Bronchial epithelial cell (primary cell): ENCODE data around the gene LRIG1. TPM values are rescaled to one million over a fixed set of nuclear protein-coding genes. Genes with fewer than 3 reads are reported as not detected.

Experiments used
- DNase-seq: peaks from one replicate; pipeline ENCODE4 v3.0.0-alpha.2; 2010; ENCODE audit warnings: low read depth
- FAIRE-seq: peaks from 2 replicates; lab custom pipeline; 2011; peaks lifted over from hg19 to GRCh38; lab: Jason Lieb, UNC
- H3K27me3 ChIP-seq: 2 replicates; pipeline ENCODE4 v1.5.1; 2011; ENCODE audit warnings: low read length; ENCODE audit not compliant: control insufficient read depth, insufficient read depth
- H3K36me3 ChIP-seq: 2 replicates; pipeline ENCODE4 v1.5.1; 2011; ENCODE audit warnings: low read length; ENCODE audit not compliant: control insufficient read depth, insufficient read depth
- H3K4me3 ChIP-seq: 2 replicates; pipeline ENCODE4 v1.5.1; 2011; ENCODE audit warnings: mild to moderate bottlenecking, low read depth, low read length, control low read depth
- total RNA-seq: library from RNA; depleted of rRNA; stranded (reverse); fragments of >200 nt; gene quantifications from 2 replicates; pipeline ENCODE4 v1.2.1, GENCODE V29; 2014
- TF ChIP-seq, protein P1 (sequence below): IDR thresholded peaks from 2 replicates; pipeline ENCODE4 v1.5.1; 2011; ENCODE audit warnings: mild to moderate bottlenecking, moderate library complexity, low read length, control low read depth, inconsistent platforms; ENCODE audit not compliant: insufficient read depth, severe bottlenecking

The LRIG1 gene
- total RNA-seq, 1 donor from 2014 or later = 11.6 TPM

- FAIRE-seq (no peak), DNase-seq (no peak)
- TF ChIP-seq, protein P1, sequence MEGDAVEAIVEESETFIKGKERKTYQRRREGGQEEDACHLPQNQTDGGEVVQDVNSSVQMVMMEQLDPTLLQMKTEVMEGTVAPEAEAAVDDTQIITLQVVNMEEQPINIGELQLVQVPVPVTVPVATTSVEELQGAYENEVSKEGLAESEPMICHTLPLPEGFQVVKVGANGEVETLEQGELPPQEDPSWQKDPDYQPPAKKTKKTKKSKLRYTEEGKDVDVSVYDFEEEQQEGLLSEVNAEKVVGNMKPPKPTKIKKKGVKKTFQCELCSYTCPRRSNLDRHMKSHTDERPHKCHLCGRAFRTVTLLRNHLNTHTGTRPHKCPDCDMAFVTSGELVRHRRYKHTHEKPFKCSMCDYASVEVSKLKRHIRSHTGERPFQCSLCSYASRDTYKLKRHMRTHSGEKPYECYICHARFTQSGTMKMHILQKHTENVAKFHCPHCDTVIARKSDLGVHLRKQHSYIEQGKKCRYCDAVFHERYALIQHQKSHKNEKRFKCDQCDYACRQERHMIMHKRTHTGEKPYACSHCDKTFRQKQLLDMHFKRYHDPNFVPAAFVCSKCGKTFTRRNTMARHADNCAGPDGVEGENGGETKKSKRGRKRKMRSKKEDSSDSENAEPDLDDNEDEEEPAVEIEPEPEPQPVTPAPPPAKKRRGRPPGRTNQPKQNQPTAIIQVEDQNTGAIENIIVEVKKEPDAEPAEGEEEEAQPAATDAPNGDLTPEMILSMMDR = no peak
- Histone ChIP-seq H3K27me3 (no peaks in the 10 kb centered on the region), H3K36me3 (no peaks in the 10 kb centered on the region), H3K4me3 (no peak overlapping the region)
These were observed 37.6 kb upstream of the LRIG1 start for GRCh38 chr3:66538390-66538789.

DNA sequence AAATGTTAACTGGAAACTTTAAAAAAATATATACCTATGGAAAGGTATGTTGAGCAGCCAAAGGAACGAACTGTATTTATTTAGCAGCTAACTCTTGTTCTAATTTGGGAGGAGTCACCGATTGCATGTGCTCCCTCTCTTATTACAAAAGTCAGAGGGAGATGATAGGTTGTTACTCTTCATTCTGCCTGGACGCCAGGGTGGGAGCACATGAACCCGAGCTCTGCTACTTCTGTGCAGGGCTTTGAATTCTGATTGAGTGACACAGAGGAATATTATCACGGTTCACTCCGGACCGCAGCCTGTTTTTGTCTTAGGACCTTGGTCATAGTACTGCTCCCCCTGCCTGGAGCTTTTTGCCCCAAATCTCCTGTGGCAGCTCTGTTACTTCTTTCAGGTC is 36.9 kb upstream of the LRIG1 start:
- no peaks in the 10 kb centered on the region for H3K36me3 ChIP-seq
- no peak overlapping the region for H3K4me3 ChIP-seq
- no peak for DNase-seq
- no peaks in the 10 kb centered on the region for H3K27me3 ChIP-seq
- TF ChIP-seq, protein P1 = no peak
- FAIRE-seq = no peak

DNA sequence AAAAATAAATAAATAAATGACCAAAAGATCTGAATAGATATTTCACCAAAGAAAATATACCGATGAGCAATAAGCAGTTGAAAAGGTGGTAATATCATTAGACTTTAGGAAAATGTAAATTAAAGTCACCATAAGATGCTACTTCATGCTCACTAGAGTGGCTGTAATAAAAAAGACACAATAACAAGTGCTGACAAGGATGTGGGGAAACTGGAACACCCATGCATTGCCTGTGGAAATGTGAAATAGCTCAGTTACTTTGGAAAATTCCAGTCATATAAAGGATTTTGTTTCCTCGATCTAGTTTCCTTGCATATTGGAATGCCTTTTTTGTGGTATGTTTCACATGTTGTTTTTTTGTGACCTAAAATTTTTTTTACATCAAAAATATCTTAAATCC is 36.0 kb upstream of the LRIG1 start:
- H3K4me3 ChIP-seq = no peak overlapping the region
- DNase-seq (no peak), FAIRE-seq (no peak)
- TF ChIP-seq, protein P1 = no peak
- no peaks in the 10 kb centered on the region for H3K36me3 ChIP-seq
- H3K27me3 ChIP-seq = no peaks in the 10 kb centered on the region

DNA sequence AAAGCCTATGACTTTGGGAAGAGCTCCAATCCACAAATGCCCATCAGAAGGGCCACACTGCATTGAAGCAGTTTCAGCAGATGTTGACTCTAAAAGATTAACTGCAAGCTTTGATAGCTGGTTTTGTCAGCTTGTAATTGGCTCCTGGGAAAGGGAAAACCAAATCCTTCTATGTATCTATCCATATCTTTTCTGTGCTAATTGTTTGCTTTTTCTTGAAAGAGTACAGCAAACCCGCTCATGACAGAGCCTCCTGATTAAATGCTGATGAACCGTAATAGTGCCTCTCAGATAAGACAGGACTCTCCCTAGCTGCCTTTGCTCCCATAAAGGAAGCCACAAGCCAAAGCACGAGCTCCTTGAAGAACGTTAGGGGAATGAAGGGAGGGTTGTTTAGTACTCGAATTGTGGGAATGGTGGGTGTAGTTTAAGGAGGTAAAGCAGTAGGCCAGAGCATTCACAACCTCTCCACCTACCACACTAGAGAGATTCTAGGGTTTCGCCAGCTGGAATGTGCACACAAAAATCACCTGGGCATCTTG is 33.6 kb upstream of the LRIG1 start:
- FAIRE-seq (no peak), DNase-seq (no peak)

GRCh38 chr3:66532613-66533012 is 31.8 kb upstream of the LRIG1 start:
- no peaks in the 10 kb centered on the region for H3K36me3 ChIP-seq
- DNase-seq (no peak), FAIRE-seq (no peak)
- no peaks in the 10 kb centered on the region for H3K27me3 ChIP-seq
- no peak overlapping the region for H3K4me3 ChIP-seq
- TF ChIP-seq, protein P1 = no peak

More for the DNA sequence above, 33.6 kb upstream of the LRIG1 start:
- Histone ChIP-seq H3K27me3 (no peaks in the 10 kb centered on the region), H3K36me3 (no peaks in the 10 kb centered on the region), H3K4me3 (no peak overlapping the region)
- TF ChIP-seq, protein P1 = no peak

- no peak for DNase-seq
- no peak overlapping the region for H3K4me3 ChIP-seq
- FAIRE-seq = no peak
These were observed 31.4 kb upstream of the LRIG1 start for GRCh38 chr3:66532160-66532587.

More at GRCh38 chr3:66532160-66532587, 31.4 kb upstream of the LRIG1 start:
- Histone ChIP-seq H3K27me3 (no peaks in the 10 kb centered on the region), H3K36me3 (no peaks in the 10 kb centered on the region)
- TF ChIP-seq, protein P1 = no peak
